Endothelial cell of umbilical vein (primary cell): ENCODE measurements around the gene TAS2R41.

Source experiments
- EZH2 ChIP-seq: IDR thresholded peaks from 2 replicates; pipeline ENCODE4 v1.6.1; 2012; ENCODE audit warnings: borderline replicate concordance, low read depth, mild to moderate bottlenecking, moderate library complexity, low read length, inconsistent platforms; ENCODE audit not compliant: severe bottlenecking
- POLR2AphosphoS5 ChIP-seq: IDR thresholded peaks from 2 replicates; pipeline ENCODE4 v1.6.1; 2012; ENCODE audit warnings: low read depth, mild to moderate bottlenecking, control low read depth, low read length, moderate library complexity; ENCODE audit not compliant: insufficient read depth
- TF ChIP-seq, protein P1 (sequence below), 2 donors: IDR thresholded peaks; 1 replicate in 1 of 2; 2 replicates in 1 of 2; pipeline ENCODE4 v1.5.1; 2011; ENCODE audit warnings: low read length in 2 of 2, mild to moderate bottlenecking in 2 of 2, moderate library complexity in 2 of 2, control low read depth in 1 of 2, inconsistent platforms in 1 of 2, low read depth in 1 of 2; ENCODE audit not compliant: insufficient read depth in 1 of 2; ENCODE audit errors: extremely low read depth in 1 of 2
- TF ChIP-seq, protein P2 (sequence below): IDR thresholded peaks from 2 replicates; pipeline ENCODE4 v1.6.1; 2011; ENCODE audit not compliant: insufficient read depth, insufficient read length

DNA sequence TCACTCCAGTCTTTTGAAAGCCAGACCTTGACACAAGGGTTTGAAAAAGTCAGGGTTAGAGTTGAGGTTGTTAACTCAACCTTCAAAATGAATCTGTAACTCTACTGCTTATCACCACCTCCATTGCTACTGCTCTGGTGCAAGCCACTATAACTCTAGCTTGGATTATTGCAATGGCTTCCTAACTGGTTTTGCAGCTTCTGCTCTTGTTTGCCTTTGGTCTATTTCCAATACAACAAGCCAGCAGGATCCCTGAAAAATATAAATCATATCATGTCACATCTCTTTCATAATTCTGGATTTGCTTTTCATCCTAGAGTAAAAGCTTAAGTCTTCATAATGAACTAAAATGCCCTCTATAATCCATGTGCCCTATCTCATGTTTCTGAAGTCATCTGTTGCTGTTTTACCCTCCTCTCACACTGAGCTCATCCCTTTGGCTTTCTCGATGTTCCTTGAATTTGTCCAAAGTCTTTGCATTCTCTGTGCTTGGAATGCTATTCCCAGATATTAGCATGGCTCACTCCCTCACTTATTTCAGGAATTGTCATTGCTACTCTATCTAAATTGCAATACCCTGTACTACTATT, 23.5 kb upstream of the TAS2R41 start:
- TF ChIP-seq, protein P1, sequence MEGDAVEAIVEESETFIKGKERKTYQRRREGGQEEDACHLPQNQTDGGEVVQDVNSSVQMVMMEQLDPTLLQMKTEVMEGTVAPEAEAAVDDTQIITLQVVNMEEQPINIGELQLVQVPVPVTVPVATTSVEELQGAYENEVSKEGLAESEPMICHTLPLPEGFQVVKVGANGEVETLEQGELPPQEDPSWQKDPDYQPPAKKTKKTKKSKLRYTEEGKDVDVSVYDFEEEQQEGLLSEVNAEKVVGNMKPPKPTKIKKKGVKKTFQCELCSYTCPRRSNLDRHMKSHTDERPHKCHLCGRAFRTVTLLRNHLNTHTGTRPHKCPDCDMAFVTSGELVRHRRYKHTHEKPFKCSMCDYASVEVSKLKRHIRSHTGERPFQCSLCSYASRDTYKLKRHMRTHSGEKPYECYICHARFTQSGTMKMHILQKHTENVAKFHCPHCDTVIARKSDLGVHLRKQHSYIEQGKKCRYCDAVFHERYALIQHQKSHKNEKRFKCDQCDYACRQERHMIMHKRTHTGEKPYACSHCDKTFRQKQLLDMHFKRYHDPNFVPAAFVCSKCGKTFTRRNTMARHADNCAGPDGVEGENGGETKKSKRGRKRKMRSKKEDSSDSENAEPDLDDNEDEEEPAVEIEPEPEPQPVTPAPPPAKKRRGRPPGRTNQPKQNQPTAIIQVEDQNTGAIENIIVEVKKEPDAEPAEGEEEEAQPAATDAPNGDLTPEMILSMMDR (IDR thresholded peaks at IDR 0.05; ENCODE audit: extremely low read depth in 1 of 2, insufficient read depth in 1 of 2, low read depth in 1 of 2, low read length in 2 of 2): no peak
- TF ChIP-seq POLR2AphosphoS5 (no peak), EZH2 (no peak)
- TF ChIP-seq, protein P2, sequence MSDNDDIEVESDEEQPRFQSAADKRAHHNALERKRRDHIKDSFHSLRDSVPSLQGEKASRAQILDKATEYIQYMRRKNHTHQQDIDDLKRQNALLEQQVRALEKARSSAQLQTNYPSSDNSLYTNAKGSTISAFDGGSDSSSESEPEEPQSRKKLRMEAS: no peak
